ENCODE measurements around the gene OR1L6.

Gene OR1L6

GRCh38 chr9:122742003-122742402 lies at the start of gene OR1L6:
OR1L6 (plus strand) TSS chr9:122742303; CDS start chr9:122749848, 7,545 bp downstream.
- TF ChIP-seq ZFX (IDR thresholded peaks at IDR 0.05) (no peak), CTCF (conservative IDR thresholded peaks at IDR 0.05) (no peak)

GRCh38 chr9:122695696-122696095 lies 46.4 kb upstream of the OR1L6 start:
- no peak for TF ChIP-seq CTCF (conservative IDR thresholded peaks at IDR 0.05)
- no peak for TF ChIP-seq ZFX (IDR thresholded peaks at IDR 0.05)
- H3K27ac ChIP-seq: no peak overlapping the region

More at GRCh38 chr9:122742003-122742402, at the start of gene OR1L6:
- H3K27ac ChIP-seq: no peak within 1 kb of the TSS

- H3K27ac ChIP-seq: no peak overlapping the region
- TF ChIP-seq CTCF (conservative IDR thresholded peaks at IDR 0.05) (no peak), ZFX (IDR thresholded peaks at IDR 0.05) (no peak)
Observed at GRCh38 chr9:122718038-122718437, 24.1 kb upstream of the OR1L6 start.

GRCh38 chr9:122719218-122719617 lies 22.9 kb upstream of the OR1L6 start:
- no peak for TF ChIP-seq ZFX (IDR thresholded peaks at IDR 0.05)
- TF ChIP-seq CTCF (conservative IDR thresholded peaks at IDR 0.05): no peak
- H3K27ac ChIP-seq: no peak overlapping the region

GRCh38 chr9:122723690-122724089 lies 18.4 kb upstream of the OR1L6 start, which contains the start of gene OR1L4:
OR1L4 (plus strand) TSS chr9:122723990; CDS start chr9:122723990, 0 bp downstream.
- H3K27ac ChIP-seq: no peak within 1 kb of the TSS
- no peak for TF ChIP-seq CTCF (conservative IDR thresholded peaks at IDR 0.05)
- no peak for TF ChIP-seq ZFX (IDR thresholded peaks at IDR 0.05)

- H3K27ac ChIP-seq: no peak overlapping the region
- no peak for TF ChIP-seq ZFX (IDR thresholded peaks at IDR 0.05)
- TF ChIP-seq CTCF (conservative IDR thresholded peaks at IDR 0.05): no peak
Observed at GRCh38 chr9:122754825-122755224, 12.7 kb downstream of the OR1L6 start.

- H3K27ac ChIP-seq: no peak overlapping the region
- TF ChIP-seq CTCF (conservative IDR thresholded peaks at IDR 0.05) (no peak), ZFX (IDR thresholded peaks at IDR 0.05) (no peak)
Observed at GRCh38 chr9:122767817-122768216, 25.7 kb downstream of the OR1L6 start.
